ENCODE measurements around the gene C3orf20. TPM values are rescaled to one million over a fixed set of nuclear protein-coding genes. Genes with fewer than 3 reads are reported as not detected.

The C3orf20 gene
- total and polyA plus RNA-seq, 2 of the 4 experiments (the other 2 are of a cell fraction): not detected

- Histone ChIP-seq H3K56ac (ENCODE audit: extremely low read depth, insufficient read depth, low read length) (no peak overlapping the region), H3K9me1 (ENCODE audit: insufficient read depth, low read length) (no peaks in the 10 kb centered on the region), H3K27me3 (ENCODE audit: control insufficient read depth, insufficient read depth, low read length) (peaks cover 9% of the 10 kb centered on the region), H2AK5ac (ENCODE audit: low read depth, low read length) (no peak overlapping the region), H4K8ac (ENCODE audit: low read depth in 2 of 2, low read length in 2 of 2) (no peak overlapping the region), H3K23ac (ENCODE audit: low read depth, low read length) (no peak overlapping the region), H3K9ac (ENCODE audit: low read depth, low read length) (no peak overlapping the region), H4K20me1 (ENCODE audit: insufficient read depth, low read length) (no peaks in the 10 kb centered on the region), H4K91ac (ENCODE audit: insufficient read depth, low read depth, low read length) (no peak overlapping the region), H3K14ac (replicated peaks; ENCODE audit: low read depth, low read length) (no peak overlapping the region), H2BK120ac (ENCODE audit: low read depth, low read length) (no peak overlapping the region), H2AFZ (replicated peaks; ENCODE audit: low read length, poor library complexity) (no peak overlapping the region), H3K18ac (ENCODE audit: low read depth, low read length) (no peak overlapping the region), H3K4me1 (ENCODE audit: control insufficient read depth, insufficient read depth, low read length) (no peaks in the 10 kb centered on the region), H3K27ac (ENCODE audit: insufficient read depth, low read length) (no peak overlapping the region), H3K4me3 (ENCODE audit: insufficient read depth, low read depth, low read length) (no peak overlapping the region), H3K79me1 (ENCODE audit: low read depth in 1 of 2, low read length in 2 of 2) (no peaks in the 10 kb centered on the region), H3K4me2 (ENCODE audit: low read depth, low read length) (no peak overlapping the region), H3K4ac (ENCODE audit: low read depth, low read length) (no peak overlapping the region), H2BK5ac (ENCODE audit: low read depth, low read length, poor library complexity, severe bottlenecking) (no peak overlapping the region), H3K9me3 (ENCODE audit: control insufficient read depth, insufficient read depth, low read length) (no peaks in the 10 kb centered on the region), H4K5ac (ENCODE audit: low read depth, low read length) (no peak overlapping the region), H3K36me3 (ENCODE audit: control insufficient read depth, insufficient read depth, low read length) (no peaks in the 10 kb centered on the region), H2BK20ac (ENCODE audit: low read depth, low read length) (no peak overlapping the region), H2AK9ac (replicated peaks; ENCODE audit: low read depth, low read length, poor library complexity) (no peak overlapping the region), H2BK15ac (ENCODE audit: low read depth, low read length) (no peak overlapping the region)
- intact Hi-C loops (cut with micrococcal nuclease) (no loop called here), in situ Hi-C loops (cut with MboI; ENCODE audit: low sequenced_read_pairs) (no loop called here), dilution Hi-C loops (cut with HindIII; ENCODE audit: low sequenced_read_pairs, unreplicated experiment) (no loop called here)
- ChIA-PET POLR2A (ENCODE audit: unreplicated experiment) (no interaction called here), CTCF (no interaction called here)
- DNase-seq (no peak), ATAC-seq (ENCODE audit: low read depth) (no peak)
- WGBS, 2 experiments (ENCODE audit: extremely low coverage in 2 of 2, insufficient read length in 1 of 2): no CpG with 5 or more reads among the region's 1 CpG
- BruUV-seq (replicated peaks): no TSS peak
- TF ChIP-seq BHLHE40 (IDR thresholded peaks at IDR 0.05; ENCODE audit: low read depth, low read length) (no peak), CTCF (conservative IDR thresholded peaks at IDR 0.05; ENCODE audit: low read depth, low read length) (no peak), CEBPB (IDR thresholded peaks at IDR 0.05; ENCODE audit: low read depth, low read length) (no peak), POLR2A (IDR thresholded peaks at IDR 0.05; ENCODE audit: low read depth, low read length) (no peak), MXI1 (IDR thresholded peaks at IDR 0.05; ENCODE audit: borderline replicate concordance, low read depth, low read length) (no peak), RAD21 (IDR thresholded peaks at IDR 0.05; ENCODE audit: low read length) (no peak), FOS (IDR thresholded peaks at IDR 0.05; ENCODE audit: low read depth, low read length) (no peak), ELK1 (IDR thresholded peaks at IDR 0.05; ENCODE audit: borderline replicate concordance, low read depth, low read length) (no peak), RCOR1 (IDR thresholded peaks at IDR 0.05; ENCODE audit: insufficient replicate concordance, low read length) (no peak), USF2 (IDR thresholded peaks at IDR 0.05; ENCODE audit: low read depth, low read length) (no peak), NFE2L2 (IDR thresholded peaks at IDR 0.05; ENCODE audit: low read depth, low read length) (no peak), CHD1 (IDR thresholded peaks at IDR 0.05; ENCODE audit: low read depth, low read length) (no peak), RFX5 (IDR thresholded peaks at IDR 0.05; ENCODE audit: low read depth, low read length) (no peak), MAFK (IDR thresholded peaks at IDR 0.05; ENCODE audit: low read depth, low read length) (no peak), MAZ (IDR thresholded peaks at IDR 0.05; ENCODE audit: borderline replicate concordance, low read depth, low read length) (no peak), SMC3 (IDR thresholded peaks at IDR 0.05; ENCODE audit: low read depth, low read length) (no peak)
Measured at GRCh38 chr3:14691719-14692118, 16.8 kb downstream of the C3orf20 start.
